Fibroblast of skin of left quadriceps (primary cell): ENCODE measurements around the gene FGF14.

ENCODE experiments used
- DNase-seq, 2 experiments: peaks; one replicate each; pipeline ENCODE4 v3.0.0-alpha.2; 2013; ENCODE audit warnings: low read depth in 2 of 2

The FGF14 gene

DNA sequence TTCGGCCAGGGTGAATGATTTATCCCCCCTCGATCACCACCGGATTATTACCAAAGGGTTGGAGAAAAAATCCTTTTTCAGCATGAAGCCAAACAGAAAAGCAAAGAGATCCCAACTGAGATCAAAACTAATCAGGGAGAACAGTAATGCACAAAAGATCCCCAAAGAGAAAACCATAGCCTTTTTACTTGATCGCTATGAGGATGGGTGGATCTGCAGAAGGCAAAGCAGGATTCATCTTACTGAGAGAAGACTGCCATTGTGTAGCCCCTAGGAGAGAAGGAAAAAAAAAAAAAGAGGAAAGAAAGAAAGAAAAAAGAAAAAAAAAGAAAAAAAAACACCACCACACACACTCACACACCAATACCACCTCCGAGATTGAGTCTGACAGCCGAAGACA, at the start of gene FGF14:
Gene FGF14, minus strand, starts transcription at position 283 of the 400 bp plus-strand sequence.
- no peak for DNase-seq

- no peak for DNase-seq
Measured at GRCh38 chr13:102443249-102443648, 41.4 kb upstream of the FGF14 start.

- DNase-seq: no peak
Measured at GRCh38 chr13:102441085-102441484, 39.2 kb upstream of the FGF14 start.

DNA sequence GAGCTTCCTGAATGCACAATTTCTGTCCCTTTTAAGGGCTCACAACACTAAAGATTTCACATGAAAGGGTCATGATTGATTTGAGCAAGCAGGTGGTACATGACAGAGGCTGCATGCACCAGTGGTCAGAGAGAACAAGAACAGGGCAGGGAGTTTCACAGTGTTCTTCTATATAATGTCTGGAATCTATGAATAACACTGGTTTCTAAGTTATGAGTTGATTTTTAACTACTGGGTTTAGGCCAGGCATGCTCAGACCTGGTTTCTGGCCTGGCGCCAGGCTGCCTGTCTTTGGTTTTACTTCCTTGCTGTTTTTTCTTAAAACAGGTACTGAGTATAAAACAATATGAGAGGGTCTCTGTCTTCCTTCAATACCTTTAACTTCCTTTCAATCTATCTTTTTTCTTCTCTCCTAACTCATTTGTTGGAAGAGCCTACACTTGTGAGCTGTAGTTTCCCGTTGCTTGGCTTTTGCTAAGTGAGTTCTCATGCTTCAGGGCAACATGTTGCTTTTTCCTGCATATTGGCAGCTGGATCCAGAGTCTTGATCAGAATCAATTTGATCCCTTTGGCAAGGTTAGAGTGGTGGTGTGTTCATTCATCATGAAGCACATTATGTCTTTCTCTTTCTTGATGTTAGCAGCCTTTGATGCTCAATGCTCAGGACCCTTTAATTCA, 38.5 kb upstream of the FGF14 start:
- no peak for DNase-seq

DNA sequence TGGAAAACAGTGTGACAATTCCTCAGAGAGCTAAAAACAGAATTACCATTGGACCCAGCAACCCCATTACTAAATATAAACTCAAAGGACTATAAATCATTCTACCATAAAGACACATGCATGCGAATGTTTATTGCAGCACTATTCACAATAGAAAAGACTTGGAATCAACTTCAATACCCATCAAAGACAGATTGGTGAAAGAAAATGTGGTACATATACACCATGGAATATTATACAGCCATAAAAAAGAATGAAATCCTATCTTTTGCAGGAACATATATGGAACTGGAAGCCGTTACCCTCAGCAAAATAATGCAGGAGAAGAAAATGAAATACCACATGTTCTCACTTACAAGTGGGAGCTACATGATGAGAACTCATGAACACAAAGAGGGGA, 20.8 kb upstream of the FGF14 start:
- DNase-seq: no peak

- DNase-seq: no peak
Measured at GRCh38 chr13:102405499-102406100, 3.8 kb upstream of the FGF14 start.

- DNase-seq: peak in 1 of 2 experiments; percentile 2
Measured at GRCh38 chr13:102402290-102402689, 442 bp upstream of the FGF14 start.

GRCh38 chr13:102401265-102401664, 583 bp downstream of the FGF14 start:
- no peak for DNase-seq

DNA sequence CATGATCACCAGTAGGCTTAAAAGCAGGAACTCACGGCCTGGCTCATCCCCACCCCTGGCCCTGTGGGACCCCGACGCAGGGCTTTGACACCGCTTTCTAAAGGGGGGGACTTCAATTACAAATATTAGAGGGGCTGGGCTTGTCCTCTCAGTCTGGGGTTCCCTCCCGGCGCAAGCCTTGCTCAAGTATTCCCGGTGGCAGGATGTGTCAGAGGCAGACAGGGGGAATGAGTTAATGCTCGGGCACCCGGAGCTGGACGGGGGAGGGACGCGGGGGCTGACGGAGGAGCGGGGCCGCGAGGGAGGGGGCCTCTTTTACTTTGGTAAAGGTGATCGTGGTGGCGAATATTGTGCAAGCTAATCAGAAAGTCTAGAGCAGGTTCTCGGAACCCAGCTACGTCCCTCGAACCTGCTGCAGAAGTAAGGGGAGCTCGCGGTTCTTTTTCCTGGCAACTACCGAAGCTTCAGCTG, 1.1 kb downstream of the FGF14 start:
- no peak for DNase-seq

GRCh38 chr13:102399791-102400674, 1.8 kb downstream of the FGF14 start:
- no peak for DNase-seq

DNA sequence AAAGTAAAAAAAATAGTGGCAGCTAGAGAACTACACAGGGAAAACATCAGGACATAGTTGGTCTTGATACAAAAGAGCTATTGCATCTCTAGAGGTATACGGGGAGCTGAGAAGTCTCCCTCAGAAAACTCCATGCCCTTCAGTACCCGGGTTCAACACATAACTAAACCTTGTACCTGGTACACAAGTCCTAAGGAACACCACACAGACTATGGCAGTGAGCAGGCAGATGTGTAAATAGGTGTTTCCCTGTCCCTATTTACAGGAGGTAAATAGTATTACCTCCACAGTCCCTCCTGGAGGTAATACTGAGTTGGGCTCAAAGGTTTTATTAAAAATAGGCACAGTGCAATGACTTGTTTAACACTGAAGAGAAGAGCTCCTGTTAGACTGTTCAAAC, 5.9 kb downstream of the FGF14 start:
- DNase-seq: no peak

- DNase-seq: no peak
Measured at GRCh38 chr13:102395174-102395573, 6.7 kb downstream of the FGF14 start.

DNA sequence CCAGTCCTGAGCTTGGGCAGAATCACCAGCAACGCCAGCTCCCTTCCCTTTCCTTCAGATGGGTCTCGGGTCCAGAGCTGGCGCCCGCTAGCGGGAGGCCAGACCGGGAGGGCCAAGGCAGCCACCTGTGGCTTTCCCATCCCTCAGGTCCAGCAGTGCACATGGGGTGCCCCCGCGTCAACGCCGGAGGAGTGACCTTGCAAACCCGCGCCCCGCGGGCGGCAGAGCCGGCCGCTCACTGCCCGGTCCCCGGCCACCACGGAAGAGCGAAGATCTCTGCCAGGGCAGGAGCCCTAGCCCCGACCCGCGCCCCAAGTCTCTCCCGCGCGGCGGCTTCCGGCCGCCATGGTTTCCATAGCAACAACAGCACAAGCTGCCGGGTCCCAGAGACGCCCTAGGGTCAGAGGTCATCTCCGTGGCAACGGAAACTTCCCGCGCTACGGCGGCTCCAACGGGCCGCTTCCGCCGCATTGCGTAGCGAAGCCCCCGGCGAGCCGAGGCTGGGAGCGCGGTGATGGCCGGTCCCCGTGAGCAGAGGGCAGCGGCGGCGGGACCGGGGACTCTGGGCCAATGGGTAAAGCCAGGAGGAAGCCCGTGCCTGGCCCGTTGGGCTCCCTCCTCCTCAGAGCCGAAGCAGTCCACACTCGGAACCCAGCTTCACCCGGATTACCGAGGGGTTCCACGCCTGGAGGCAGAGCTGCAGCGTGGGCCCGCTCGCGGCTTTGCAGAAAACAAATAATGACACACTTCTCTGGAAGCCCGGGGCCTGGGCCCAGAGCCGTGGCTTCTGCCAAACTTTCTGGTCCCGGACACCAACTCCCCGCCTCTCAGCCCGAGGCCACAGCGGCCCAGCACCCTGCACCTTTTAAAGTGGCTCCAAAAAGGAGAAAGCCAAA, 7.4 kb downstream of the FGF14 start:
- peak; percentile 75 to 77 for DNase-seq

DNA sequence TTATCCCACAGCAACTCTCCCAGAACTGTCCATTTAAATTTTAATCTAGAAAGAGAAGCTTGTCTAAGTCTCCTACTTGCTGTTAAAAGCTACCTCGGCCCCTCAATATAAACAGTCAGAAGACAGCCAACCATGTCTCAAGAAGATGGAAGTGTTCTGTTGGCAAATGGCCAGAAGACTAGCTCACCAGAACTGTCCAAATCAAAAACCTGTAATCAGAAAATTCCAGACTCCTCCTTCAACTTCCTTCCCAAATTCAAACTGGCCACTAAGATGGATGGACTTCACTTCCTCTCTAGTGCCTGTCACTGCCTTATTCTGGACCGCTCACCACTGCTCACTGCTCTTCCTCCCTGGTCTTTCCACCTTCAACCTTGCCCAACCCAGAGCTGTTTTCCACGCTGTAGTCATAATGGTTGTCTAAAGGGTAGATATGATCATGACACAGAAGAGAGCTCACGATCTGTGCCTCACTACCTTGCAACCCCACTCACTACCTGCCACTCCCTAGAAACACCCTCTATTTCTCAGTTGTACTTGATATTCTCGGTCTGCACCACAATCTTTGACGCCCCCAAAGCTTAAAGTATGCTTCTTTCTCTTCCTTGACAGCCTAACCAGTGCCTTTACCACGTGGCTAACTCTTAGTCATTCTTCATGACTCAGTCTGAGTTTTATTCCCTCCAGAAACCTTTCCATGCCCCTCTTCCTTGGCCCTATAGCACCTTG, 9.2 kb downstream of the FGF14 start:
- DNase-seq: no peak

DNA sequence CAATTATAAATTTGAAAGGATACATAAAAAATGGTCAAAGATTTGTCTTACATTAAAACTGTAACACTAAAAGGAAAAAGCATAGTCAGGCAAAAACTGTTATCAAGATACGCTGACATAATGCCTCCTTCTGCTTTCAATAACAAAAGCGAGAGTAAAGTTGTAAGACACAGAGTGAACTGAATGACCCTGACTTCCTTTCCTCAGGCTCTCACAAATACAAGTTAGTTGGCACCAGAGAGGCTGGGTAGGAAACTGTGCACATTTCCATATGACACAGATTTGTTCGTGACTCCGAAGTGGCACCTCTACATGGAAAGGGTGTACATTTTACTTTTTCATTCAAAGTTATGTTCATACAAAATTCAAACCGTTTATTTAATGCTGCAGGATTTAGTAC, 15.4 kb downstream of the FGF14 start:
- DNase-seq: no peak

DNA sequence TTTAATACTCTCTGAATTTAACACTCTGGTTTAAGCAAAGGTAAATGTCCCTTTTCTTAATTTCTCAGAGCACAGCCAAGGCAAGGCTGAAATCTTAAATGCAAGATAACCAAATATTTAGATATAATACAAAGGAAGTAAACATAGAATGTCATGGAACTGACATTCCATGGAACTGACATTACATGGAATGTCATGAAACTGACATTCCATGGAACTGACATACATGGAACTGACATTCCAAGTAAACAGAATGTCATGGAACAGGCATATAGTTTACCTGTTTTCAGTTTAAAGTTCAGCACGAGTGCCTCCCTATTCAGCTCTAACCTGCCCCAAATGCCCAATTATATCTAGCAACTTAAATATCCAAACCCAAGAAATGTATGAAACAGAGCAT, 21.8 kb downstream of the FGF14 start:
- no peak for DNase-seq

DNA sequence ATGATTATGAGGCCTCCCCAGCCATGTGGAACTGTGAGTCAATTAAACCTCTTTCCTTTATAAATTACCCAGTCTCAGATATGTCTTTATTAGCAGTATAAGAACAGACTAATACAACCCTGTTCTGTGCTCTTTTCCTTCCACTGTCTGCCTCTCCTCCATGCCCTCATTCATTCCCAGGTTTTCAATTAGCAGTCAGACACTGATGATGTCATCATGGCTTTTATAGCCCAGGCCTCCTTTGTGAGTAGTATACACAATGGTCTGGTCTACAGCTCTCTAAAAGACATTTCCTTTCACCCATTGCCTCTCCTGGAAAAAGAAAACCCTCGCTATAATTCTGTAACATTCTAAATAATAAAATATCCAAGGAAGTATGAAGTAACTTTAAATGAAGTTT, 25.5 kb downstream of the FGF14 start:
- DNase-seq: no peak

- no peak for DNase-seq
Measured at GRCh38 chr13:102374726-102375125, 27.1 kb downstream of the FGF14 start.

DNA sequence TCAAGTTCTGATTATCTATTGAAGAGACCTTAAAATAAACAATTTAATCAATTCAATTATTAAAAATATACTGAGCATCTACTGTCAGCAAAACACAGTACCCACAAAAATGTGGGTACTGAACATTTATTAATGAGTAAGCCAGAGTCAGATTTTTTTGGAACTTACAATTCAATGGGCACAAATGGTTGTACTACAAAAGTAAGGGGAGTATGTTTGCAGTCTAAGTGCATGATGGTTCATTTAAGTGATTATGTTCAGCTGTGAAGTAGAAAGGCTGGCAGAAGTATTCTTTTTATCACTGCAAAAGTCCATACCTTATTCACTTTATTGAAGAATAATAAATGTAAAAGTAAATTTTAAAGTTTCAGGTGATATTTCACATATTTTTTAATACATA, 27.6 kb downstream of the FGF14 start:
- DNase-seq: no peak

DNA sequence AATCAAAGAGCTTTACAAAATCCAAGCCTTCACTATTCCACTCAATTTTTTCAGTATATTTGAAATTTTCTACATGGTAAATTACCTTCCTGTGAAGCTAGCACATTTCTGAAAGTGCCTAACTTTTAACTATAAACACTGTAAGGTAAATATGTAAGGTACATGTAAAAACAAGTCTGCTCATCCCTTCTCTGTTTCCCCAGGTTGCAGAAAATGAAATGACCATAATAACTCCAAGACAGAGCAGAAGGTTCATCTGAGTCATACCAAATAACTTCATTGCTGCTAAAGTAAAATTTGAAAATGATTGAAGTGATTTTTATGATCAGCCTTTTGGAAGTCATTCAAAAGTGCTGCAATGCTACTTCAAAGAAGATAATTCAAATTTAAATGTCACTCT, 28.6 kb downstream of the FGF14 start:
- DNase-seq: no peak

GRCh38 chr13:102369302-102369701, 32.5 kb downstream of the FGF14 start:
- no peak for DNase-seq
